ENCODE results near the gene DAPL1. TPM values are rescaled to one million over a fixed set of nuclear protein-coding genes. Genes with fewer than 3 reads are reported as not detected.

The DAPL1 gene
- total RNA-seq, 6 experiments from 2014 or later, result not detected

GRCh38 chr2:158775273-158776027, 19.7 kb upstream of the DAPL1 start:
- TF ChIP-seq POLR2A (IDR thresholded peaks at IDR 0.05), result no peak
- TF ChIP-seq, protein P1, sequence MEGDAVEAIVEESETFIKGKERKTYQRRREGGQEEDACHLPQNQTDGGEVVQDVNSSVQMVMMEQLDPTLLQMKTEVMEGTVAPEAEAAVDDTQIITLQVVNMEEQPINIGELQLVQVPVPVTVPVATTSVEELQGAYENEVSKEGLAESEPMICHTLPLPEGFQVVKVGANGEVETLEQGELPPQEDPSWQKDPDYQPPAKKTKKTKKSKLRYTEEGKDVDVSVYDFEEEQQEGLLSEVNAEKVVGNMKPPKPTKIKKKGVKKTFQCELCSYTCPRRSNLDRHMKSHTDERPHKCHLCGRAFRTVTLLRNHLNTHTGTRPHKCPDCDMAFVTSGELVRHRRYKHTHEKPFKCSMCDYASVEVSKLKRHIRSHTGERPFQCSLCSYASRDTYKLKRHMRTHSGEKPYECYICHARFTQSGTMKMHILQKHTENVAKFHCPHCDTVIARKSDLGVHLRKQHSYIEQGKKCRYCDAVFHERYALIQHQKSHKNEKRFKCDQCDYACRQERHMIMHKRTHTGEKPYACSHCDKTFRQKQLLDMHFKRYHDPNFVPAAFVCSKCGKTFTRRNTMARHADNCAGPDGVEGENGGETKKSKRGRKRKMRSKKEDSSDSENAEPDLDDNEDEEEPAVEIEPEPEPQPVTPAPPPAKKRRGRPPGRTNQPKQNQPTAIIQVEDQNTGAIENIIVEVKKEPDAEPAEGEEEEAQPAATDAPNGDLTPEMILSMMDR (IDR thresholded peaks at IDR 0.05), result no peak
- Histone ChIP-seq H3K4me3 (no peak overlapping the region), H3K27me3 (no peaks in the 10 kb centered on the region), H3K27ac (no peak overlapping the region), H3K4me1 (no peaks in the 10 kb centered on the region), H3K36me3 (no peaks in the 10 kb centered on the region), H3K9me3 (no peaks in the 10 kb centered on the region)
- WGBS (ENCODE audit: insufficient coverage, low coverage, low lambda C conversion rate, missing lambda C conversion rate), result 95% methylated on average over 3 of the region's 3 CpGs
- DNase-seq, result no peak
- ATAC-seq, result no peak
- intact Hi-C loops (cut with DNase I), result no loop called here

GRCh38 chr2:158776231-158776630, 18.9 kb upstream of the DAPL1 start:
- Histone ChIP-seq H3K36me3 (no peaks in the 10 kb centered on the region), H3K27me3 (no peaks in the 10 kb centered on the region), H3K27ac (no peak overlapping the region), H3K4me3 (no peak overlapping the region), H3K4me1 (no peaks in the 10 kb centered on the region), H3K9me3 (no peaks in the 10 kb centered on the region)
- intact Hi-C loops (cut with DNase I), result no loop called here
- no peak for DNase-seq
- no peak for ATAC-seq
- TF ChIP-seq POLR2A (IDR thresholded peaks at IDR 0.05), result no peak
- TF ChIP-seq, protein P1 (IDR thresholded peaks at IDR 0.05), result no peak
- no CpG with 5 or more reads among the region's 2 CpGs for WGBS (ENCODE audit: insufficient coverage, low coverage, low lambda C conversion rate, missing lambda C conversion rate)

DNA sequence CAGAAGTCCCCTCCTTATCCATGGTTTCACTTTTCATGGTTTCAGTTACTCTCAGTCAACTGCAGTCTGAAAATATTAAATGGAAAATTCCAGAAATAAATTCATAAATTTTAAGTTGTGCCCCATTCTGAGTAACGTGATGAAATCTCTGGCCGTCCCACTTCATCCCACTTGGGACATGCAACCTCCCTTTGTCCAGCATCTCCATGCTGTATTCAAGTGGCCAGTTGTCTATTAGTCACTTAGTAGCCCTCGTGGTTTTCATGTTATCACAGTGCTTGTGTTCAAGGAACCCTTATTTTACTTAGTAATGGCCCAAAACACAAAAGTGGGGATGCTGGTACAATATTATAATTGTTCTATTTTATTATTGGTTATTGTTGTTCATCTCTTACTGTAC, 18.0 kb upstream of the DAPL1 start:
- intact Hi-C loops (cut with DNase I), result no loop called here
- H3K4me1 ChIP-seq, result no peaks in the 10 kb centered on the region

DNA sequence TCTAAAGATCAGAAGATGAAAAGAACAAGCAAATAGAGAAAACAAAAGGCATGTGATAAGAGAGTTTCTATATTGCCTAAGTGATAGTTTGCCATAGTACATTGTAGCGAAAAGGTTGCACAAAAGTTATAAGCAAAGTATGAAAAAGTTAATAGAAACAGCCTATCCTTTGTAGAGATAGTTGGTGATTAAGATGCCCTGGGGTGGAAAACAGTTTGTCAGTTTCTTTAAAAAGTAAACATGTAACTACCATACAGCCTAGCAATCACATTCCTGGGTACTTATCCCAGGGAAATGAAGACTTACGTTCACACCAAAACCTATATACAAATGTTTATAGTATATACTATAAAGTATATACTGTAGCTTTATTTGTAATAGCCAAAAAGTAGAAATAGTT, 16.9 kb upstream of the DAPL1 start:
- Histone ChIP-seq H3K4me1 (no peaks in the 10 kb centered on the region), H3K9me3 (no peaks in the 10 kb centered on the region), H3K36me3 (no peaks in the 10 kb centered on the region), H3K4me3 (no peak overlapping the region), H3K27me3 (no peaks in the 10 kb centered on the region), H3K27ac (no peak overlapping the region)
- WGBS (ENCODE audit: insufficient coverage, low coverage, low lambda C conversion rate, missing lambda C conversion rate), result 58% methylated on average over 2 of the region's 2 CpGs
- ATAC-seq (no peak), DNase-seq (no peak)
- TF ChIP-seq, protein P1 (IDR thresholded peaks at IDR 0.05), result no peak
- TF ChIP-seq POLR2A (IDR thresholded peaks at IDR 0.05), result no peak
- intact Hi-C loops (cut with DNase I), result no loop called here

More for the DNA sequence above, 18.0 kb upstream of the DAPL1 start:
- Histone ChIP-seq H3K27ac (no peak overlapping the region), H3K4me3 (no peak overlapping the region), H3K36me3 (no peaks in the 10 kb centered on the region), H3K9me3 (no peaks in the 10 kb centered on the region), H3K27me3 (no peaks in the 10 kb centered on the region)
- TF ChIP-seq, protein P1 (IDR thresholded peaks at IDR 0.05), result no peak
- TF ChIP-seq POLR2A (IDR thresholded peaks at IDR 0.05), result no peak
- ATAC-seq, result no peak
- 46% methylated on average over 3 of the region's 3 CpGs for WGBS (ENCODE audit: insufficient coverage, low coverage, low lambda C conversion rate, missing lambda C conversion rate)
- no peak for DNase-seq

Measured in right lobe of liver (tissue), 6 donors.